GM19099 (cell line): ENCODE data around the gene VSTM2B.

Experiments
- POLR2A ChIP-seq: IDR thresholded peaks from 3 replicates; pipeline ENCODE4 v1.6.1; 2011; ENCODE audit warnings: low read depth; ENCODE audit not compliant: insufficient read length; ENCODE audit errors: extremely low read depth

Gene VSTM2B

GRCh38 chr19:29517946-29518345 lies 7.8 kb upstream of the VSTM2B start:
- TF ChIP-seq POLR2A: no peak

- TF ChIP-seq POLR2A: no peak
Measured at GRCh38 chr19:29519146-29519545, 6.6 kb upstream of the VSTM2B start.

GRCh38 chr19:29519931-29520330 lies 5.9 kb upstream of the VSTM2B start:
- no peak for TF ChIP-seq POLR2A

- TF ChIP-seq POLR2A: no peak
Measured at GRCh38 chr19:29520390-29520789, 5.4 kb upstream of the VSTM2B start.

GRCh38 chr19:29521291-29522075 lies 4.3 kb upstream of the VSTM2B start:
- TF ChIP-seq POLR2A: no peak

GRCh38 chr19:29523568-29523967 lies 2.2 kb upstream of the VSTM2B start:
- TF ChIP-seq POLR2A: no peak

GRCh38 chr19:29524201-29524911 lies 1.4 kb upstream of the VSTM2B start:
- TF ChIP-seq POLR2A: no peak

GRCh38 chr19:29524912-29525831 lies 622 bp upstream of the VSTM2B start:
- TF ChIP-seq POLR2A: no peak

DNA sequence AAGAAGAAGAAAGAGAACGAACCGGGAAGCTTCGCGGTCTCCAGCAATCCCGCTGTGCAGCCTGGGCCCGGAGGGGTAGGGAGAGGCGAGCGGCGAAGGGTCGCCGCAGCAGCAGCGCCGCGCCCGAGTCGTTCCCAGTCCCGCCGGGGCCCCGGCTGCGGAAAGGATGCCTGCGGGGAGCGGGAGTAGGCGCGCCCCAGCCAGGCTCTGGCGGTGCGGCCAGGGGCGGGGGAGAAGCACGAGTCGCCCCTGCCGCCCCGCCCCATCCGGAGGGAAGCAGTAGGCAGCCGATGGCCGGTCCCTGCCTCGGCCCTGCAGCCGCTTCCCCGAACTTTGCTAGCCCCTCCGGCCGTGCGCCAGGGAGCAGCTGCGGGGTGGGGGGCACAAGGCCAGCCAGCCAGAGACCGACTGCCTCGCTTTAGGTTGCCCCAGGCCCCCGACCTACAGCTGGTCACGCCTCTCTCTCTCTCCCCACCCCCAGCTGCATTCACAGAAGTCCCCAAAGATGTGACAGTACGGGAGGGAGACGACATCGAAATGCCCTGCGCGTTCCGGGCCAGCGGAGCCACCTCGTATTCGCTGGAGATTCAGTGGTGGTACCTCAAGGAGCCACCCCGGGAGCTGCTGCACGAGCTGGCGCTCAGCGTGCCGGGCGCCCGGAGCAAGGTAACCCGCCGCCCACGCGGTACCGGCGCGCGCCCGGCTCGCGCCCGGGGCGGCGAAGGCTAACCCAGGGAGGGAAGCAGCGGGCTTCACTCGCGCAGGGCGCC lies 1.1 kb downstream of the VSTM2B start:
- no peak for TF ChIP-seq POLR2A

GRCh38 chr19:29527500-29528328 lies 1.9 kb downstream of the VSTM2B start:
- TF ChIP-seq POLR2A: no peak

DNA sequence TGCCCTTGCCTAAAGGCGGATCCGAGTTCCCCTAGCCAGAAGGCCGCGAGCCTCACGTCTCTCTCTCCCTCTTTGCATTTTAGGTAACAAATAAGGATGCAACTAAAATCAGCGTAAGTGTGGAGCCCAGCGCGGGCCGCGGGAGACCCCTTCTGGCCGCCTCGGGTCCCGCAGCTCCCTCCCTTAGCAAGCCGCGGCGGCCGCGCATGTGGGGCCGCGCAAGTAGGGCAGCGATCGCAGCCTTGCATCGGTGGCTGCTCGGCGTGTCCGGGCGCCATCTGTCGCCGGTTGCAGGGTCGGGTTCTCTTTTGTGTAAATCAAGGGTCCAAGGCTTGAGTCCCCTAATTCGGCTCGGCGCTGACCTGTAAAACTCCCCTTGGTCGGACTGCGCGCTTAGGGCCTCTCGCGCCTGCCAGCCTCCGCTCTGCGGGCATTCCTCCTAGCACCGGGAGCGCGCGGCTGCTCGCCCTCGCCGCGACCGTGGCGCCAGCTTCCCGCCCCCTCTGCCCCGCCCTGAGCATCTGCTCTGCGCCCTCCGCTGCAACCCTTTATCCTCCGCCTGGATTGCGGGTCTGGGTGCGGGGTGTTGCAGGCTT lies 2.7 kb downstream of the VSTM2B start:
- no peak for TF ChIP-seq POLR2A

DNA sequence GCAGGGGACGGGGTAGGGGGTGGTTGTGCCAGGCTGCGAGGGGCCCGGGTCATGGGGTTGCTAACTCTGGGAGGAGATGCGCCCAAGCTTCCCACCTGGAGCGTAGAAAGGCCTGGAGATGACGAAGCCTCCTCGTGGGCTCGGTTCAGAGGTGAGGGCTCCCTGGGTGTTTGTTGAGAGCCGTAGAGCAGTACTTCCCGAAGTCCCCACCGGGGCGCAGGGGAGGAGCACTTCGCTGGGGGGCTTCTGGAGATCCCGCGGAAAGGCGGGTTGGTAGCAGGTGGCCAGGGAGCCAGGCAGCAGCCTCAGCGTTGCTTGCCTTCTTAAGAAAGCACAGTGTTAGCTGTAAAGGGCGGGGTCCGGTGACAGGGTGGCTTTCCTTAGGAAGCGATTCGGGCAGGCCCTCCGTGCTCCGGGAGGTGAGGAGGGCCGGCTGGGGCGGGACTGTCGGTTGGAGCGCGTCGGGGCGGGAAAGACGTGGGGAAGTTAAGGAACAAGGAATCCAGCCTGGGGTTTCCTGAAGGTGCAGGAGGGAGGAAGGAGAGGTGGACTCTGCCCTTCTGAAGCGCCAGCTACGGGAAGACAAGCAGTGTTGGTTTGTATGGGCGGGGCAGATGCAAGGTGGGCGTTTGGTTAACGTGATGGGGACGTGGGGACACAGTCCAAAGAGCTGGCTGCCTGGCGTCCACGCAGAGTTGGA lies 3.3 kb downstream of the VSTM2B start:
- no peak for TF ChIP-seq POLR2A
